ENCODE data around the gene ANKRD39. TPM values are rescaled to one million over a fixed set of nuclear protein-coding genes. Genes with fewer than 3 reads are reported as not detected.

Gene ANKRD39
- total and polyA plus RNA-seq, 2 of the 4 experiments (the other 2 are of a cell fraction): 12.5 to 17.0 TPM

DNA sequence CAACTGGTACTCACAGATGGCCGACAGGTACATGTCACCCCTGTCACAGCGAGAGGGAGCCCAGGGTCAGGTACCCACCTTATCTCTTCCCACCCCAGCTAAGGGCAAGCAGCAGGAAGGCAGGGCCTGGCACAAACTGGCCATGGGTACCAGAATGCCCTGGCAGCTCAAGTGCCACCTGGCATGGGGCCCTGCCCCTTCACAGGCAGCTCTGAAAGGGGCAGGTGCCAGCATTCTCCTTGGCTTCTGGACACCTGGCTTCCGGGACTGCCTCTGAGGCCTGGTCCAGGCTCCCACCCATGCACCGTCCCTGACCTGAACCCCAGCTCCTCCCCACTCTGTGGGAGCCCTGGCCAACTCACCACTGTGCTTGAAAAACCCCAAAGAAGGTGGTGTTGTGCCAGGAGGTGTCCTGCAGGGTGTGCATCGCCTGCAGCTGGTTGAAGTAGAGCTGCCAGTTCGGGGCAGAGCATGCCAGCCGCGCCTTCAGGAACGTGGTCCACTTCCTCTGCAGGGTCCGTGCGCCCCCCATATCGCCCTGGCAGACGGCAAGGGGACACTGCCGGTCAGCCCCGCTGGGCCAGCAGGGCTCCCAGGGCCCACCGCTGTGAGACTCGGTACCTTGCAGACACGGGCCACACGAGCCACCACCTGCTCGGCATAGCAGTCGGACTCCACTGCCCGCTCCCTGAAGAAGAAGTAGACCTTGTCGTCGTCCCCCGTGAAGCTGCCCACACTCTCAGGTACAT lies 6.7 kb upstream of the ANKRD39 start:
- H2BK5ac ChIP-seq (ENCODE audit: low read depth, low read length, poor library complexity, severe bottlenecking): no peak overlapping the region
- no peak overlapping the region for H2BK20ac ChIP-seq (ENCODE audit: low read depth, low read length)
- H3K23ac ChIP-seq (ENCODE audit: low read depth, low read length): no peak overlapping the region
- no peak overlapping the region for H3K18ac ChIP-seq (ENCODE audit: low read depth, low read length)
- H3K4me2 ChIP-seq (ENCODE audit: low read depth, low read length): no peak overlapping the region
- H4K8ac ChIP-seq (ENCODE audit: low read depth in 2 of 2, low read length in 2 of 2): no peak overlapping the region
- dilution Hi-C loops (cut with HindIII; ENCODE audit: low sequenced_read_pairs, unreplicated experiment): no loop called here
- H3K4me3 ChIP-seq (ENCODE audit: insufficient read depth, low read depth, low read length): no peak overlapping the region
- H4K5ac ChIP-seq (ENCODE audit: low read depth, low read length): no peak overlapping the region
- H3K9me1 ChIP-seq (ENCODE audit: insufficient read depth, low read length): no peaks in the 10 kb centered on the region
- H3K79me1 ChIP-seq (ENCODE audit: low read depth in 1 of 2, low read length in 2 of 2): peaks cover 5 to 50% of the 10 kb centered on the region in 2 experiments
- CTCF ChIA-PET: no interaction called here
- no peak overlapping the region for H3K9ac ChIP-seq (ENCODE audit: low read depth, low read length)
- no peak for DNase-seq
- H3K9me3 ChIP-seq (ENCODE audit: control insufficient read depth, insufficient read depth, low read length): no peaks in the 10 kb centered on the region
- H3K14ac ChIP-seq (replicated peaks; ENCODE audit: low read depth, low read length): no peak overlapping the region
- H3K4me1 ChIP-seq (ENCODE audit: control insufficient read depth, insufficient read depth, low read length): peaks cover 5% of the 10 kb centered on the region; the same call in 1 of the 2 replicates
- H2AFZ ChIP-seq (replicated peaks; ENCODE audit: low read length, poor library complexity): no peak overlapping the region
- TF ChIP-seq NFE2L2 (IDR thresholded peaks at IDR 0.05; ENCODE audit: low read depth, low read length) (no peak), POLR2A (IDR thresholded peaks at IDR 0.05; ENCODE audit: low read depth, low read length) (no peak), RAD21 (IDR thresholded peaks at IDR 0.05; ENCODE audit: low read length) (no peak), SMC3 (IDR thresholded peaks at IDR 0.05; ENCODE audit: low read depth, low read length) (no peak), CEBPB (IDR thresholded peaks at IDR 0.05; ENCODE audit: low read depth, low read length) (no peak), RCOR1 (IDR thresholded peaks at IDR 0.05; ENCODE audit: insufficient replicate concordance, low read length) (no peak), RFX5 (IDR thresholded peaks at IDR 0.05; ENCODE audit: low read depth, low read length) (no peak), MAZ (IDR thresholded peaks at IDR 0.05; ENCODE audit: borderline replicate concordance, low read depth, low read length) (no peak), MAFK (IDR thresholded peaks at IDR 0.05; ENCODE audit: low read depth, low read length) (no peak), BHLHE40 (IDR thresholded peaks at IDR 0.05; ENCODE audit: low read depth, low read length) (no peak), MXI1 (IDR thresholded peaks at IDR 0.05; ENCODE audit: borderline replicate concordance, low read depth, low read length) (no peak), FOS (IDR thresholded peaks at IDR 0.05; ENCODE audit: low read depth, low read length) (no peak), CHD1 (IDR thresholded peaks at IDR 0.05; ENCODE audit: low read depth, low read length) (no peak)
- TF ChIP-seq, protein P1, sequence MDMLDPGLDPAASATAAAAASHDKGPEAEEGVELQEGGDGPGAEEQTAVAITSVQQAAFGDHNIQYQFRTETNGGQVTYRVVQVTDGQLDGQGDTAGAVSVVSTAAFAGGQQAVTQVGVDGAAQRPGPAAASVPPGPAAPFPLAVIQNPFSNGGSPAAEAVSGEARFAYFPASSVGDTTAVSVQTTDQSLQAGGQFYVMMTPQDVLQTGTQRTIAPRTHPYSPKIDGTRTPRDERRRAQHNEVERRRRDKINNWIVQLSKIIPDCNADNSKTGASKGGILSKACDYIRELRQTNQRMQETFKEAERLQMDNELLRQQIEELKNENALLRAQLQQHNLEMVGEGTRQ (IDR thresholded peaks at IDR 0.05; ENCODE audit: low read depth, low read length): no peak
- TF ChIP-seq, protein P2, sequence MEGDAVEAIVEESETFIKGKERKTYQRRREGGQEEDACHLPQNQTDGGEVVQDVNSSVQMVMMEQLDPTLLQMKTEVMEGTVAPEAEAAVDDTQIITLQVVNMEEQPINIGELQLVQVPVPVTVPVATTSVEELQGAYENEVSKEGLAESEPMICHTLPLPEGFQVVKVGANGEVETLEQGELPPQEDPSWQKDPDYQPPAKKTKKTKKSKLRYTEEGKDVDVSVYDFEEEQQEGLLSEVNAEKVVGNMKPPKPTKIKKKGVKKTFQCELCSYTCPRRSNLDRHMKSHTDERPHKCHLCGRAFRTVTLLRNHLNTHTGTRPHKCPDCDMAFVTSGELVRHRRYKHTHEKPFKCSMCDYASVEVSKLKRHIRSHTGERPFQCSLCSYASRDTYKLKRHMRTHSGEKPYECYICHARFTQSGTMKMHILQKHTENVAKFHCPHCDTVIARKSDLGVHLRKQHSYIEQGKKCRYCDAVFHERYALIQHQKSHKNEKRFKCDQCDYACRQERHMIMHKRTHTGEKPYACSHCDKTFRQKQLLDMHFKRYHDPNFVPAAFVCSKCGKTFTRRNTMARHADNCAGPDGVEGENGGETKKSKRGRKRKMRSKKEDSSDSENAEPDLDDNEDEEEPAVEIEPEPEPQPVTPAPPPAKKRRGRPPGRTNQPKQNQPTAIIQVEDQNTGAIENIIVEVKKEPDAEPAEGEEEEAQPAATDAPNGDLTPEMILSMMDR (conservative IDR thresholded peaks at IDR 0.05; ENCODE audit: low read depth, low read length): no peak
- TF ChIP-seq, protein P3, sequence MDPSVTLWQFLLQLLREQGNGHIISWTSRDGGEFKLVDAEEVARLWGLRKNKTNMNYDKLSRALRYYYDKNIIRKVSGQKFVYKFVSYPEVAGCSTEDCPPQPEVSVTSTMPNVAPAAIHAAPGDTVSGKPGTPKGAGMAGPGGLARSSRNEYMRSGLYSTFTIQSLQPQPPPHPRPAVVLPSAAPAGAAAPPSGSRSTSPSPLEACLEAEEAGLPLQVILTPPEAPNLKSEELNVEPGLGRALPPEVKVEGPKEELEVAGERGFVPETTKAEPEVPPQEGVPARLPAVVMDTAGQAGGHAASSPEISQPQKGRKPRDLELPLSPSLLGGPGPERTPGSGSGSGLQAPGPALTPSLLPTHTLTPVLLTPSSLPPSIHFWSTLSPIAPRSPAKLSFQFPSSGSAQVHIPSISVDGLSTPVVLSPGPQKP (IDR thresholded peaks at IDR 0.05; ENCODE audit: borderline replicate concordance, low read depth, low read length): no peak
- intact Hi-C loops (cut with micrococcal nuclease): no loop called here
- no TSS peak for BruUV-seq (replicated peaks)
- in situ Hi-C loops (cut with MboI; ENCODE audit: low sequenced_read_pairs): loop anchor here (25.0 kb wide), 1 partner anchor 248 kb away; the partner anchor contains the start of gene ANKRD36
- POLR2A ChIA-PET (ENCODE audit: unreplicated experiment): no interaction called here
- no peak overlapping the region for H3K4ac ChIP-seq (ENCODE audit: low read depth, low read length)
- no peak overlapping the region for H2BK15ac ChIP-seq (ENCODE audit: low read depth, low read length)
- H4K20me1 ChIP-seq (ENCODE audit: insufficient read depth, low read length): peaks cover 39% of the 10 kb centered on the region
- WGBS, 2 experiments (ENCODE audit: extremely low coverage in 2 of 2, insufficient read length in 1 of 2): no CpG with 5 or more reads among the region's 25 CpGs
- no peak overlapping the region for H3K56ac ChIP-seq (ENCODE audit: extremely low read depth, insufficient read depth, low read length)
- H3K36me3 ChIP-seq (ENCODE audit: control insufficient read depth, insufficient read depth, low read length): peaks cover 67% of the 10 kb centered on the region
- no peak overlapping the region for H2AK5ac ChIP-seq (ENCODE audit: low read depth, low read length)
- no peak overlapping the region for H2AK9ac ChIP-seq (replicated peaks; ENCODE audit: low read depth, low read length, poor library complexity)
- no peak overlapping the region for H2BK120ac ChIP-seq (ENCODE audit: low read depth, low read length)
- no peaks in the 10 kb centered on the region for H3K27me3 ChIP-seq (ENCODE audit: control insufficient read depth, insufficient read depth, low read length)
- no peak for ATAC-seq (ENCODE audit: low read depth)
- no peak overlapping the region for H4K91ac ChIP-seq (ENCODE audit: insufficient read depth, low read depth, low read length)
- no peak overlapping the region for H3K27ac ChIP-seq (ENCODE audit: insufficient read depth, low read length)

All from IMR-90 (cell line).